ENCODE results near the gene TRPM5. TPM values are rescaled to one million over a fixed set of nuclear protein-coding genes. Genes with fewer than 3 reads are reported as not detected.

TRPM5 gene
- polyA plus RNA-seq, 1 of the 3 experiments (the other 2 are of a cell fraction): not detected

DNA sequence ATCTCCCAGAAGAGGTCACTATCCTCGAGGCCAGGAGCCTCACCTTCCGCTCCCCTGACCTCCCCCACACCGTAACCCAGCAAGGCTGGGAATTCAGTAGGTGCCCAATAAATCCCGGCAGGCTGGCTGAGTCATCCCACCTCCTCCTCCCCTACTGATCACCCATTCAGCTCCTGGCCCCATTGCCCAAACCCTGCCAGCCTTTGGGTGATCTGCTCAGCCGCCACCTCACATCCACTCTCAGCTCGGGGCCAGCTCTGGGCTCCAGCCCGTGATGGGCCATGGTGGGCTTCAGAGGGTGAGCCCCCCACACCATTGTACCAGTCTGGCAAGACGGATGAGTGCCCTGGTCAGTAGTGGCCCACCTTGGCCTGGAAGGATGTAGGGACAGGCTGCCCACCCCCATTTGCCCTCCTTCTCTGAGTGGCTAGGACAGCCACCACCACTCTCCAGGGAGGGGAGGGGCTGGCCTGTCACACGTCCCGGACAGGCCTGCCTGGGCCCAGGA, 8.2 kb downstream of the TRPM5 start (continued):
- no peak for TF ChIP-seq EP300 (IDR thresholded peaks at IDR 0.05; ENCODE audit: borderline replicate concordance in 1 of 2, low read depth in 1 of 2, low read length in 1 of 2)
- TF ChIP-seq TEAD4 (IDR thresholded peaks at IDR 0.05; ENCODE audit: borderline replicate concordance, insufficient read depth): no peak
- TF ChIP-seq GATA2 (CRISPR knock-in tag; IDR thresholded peaks at IDR 0.05): no peak
- TF ChIP-seq RXRA (IDR thresholded peaks at IDR 0.05; ENCODE audit: borderline replicate concordance, low read depth): no peak

DNA sequence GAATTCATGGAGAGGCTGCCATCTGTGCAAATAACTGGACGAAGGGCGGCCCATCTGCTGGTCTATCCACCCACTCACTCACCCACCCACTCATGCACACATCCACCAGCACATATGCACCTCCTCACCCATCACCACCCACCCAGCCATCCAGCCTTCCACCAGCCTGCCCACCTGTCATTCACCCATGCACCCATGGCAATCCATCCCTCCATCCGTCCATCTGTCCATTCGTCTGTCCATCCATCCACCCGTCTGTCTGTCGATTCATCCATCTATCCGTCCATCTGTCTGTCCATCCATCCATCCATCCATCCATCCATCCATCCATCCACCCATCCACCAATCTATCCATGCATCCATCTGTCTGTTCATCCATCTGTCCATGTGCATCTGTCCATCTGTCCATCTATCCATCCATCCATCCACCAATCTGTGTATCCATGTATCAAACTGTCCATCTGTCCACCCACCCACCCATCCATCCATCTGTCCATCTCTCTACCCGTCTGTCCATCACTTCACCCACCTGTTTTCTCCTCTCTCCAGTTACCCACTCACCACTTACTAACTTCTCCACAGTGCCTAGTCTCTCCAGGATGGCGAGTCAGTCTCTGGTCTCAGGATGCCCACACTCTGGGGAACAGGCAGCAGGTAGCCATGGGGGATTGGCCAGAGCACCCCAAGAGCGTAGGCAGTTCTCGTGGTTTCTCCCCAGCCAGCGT, 8.9 kb downstream of the TRPM5 start:
- H3K27ac ChIP-seq (ENCODE audit: low read depth in 2 of 2, low read length in 1 of 2): no peak overlapping the region
- TF ChIP-seq RAD21 (IDR thresholded peaks at IDR 0.05; ENCODE audit: low read length) (no peak), GATA2 (CRISPR knock-in tag; IDR thresholded peaks at IDR 0.05) (no peak), JUND (IDR thresholded peaks at IDR 0.05) (no peak), RCOR1 (IDR thresholded peaks at IDR 0.05; ENCODE audit: low read length) (no peak), ELF1 (IDR thresholded peaks at IDR 0.05) (no peak), SMC3 (IDR thresholded peaks at IDR 0.05; ENCODE audit: low read depth, low read length) (no peak), NFIC (IDR thresholded peaks at IDR 0.05; ENCODE audit: borderline replicate concordance) (no peak), TCF12 (IDR thresholded peaks at IDR 0.05) (no peak), RFX5 (IDR thresholded peaks at IDR 0.05; ENCODE audit: low read length) (no peak), FOSL2 (IDR thresholded peaks at IDR 0.05; ENCODE audit: borderline replicate concordance, low read depth) (no peak), GABPA (IDR thresholded peaks at IDR 0.05; ENCODE audit: low read depth) (no peak), NRF1 (IDR thresholded peaks at IDR 0.05; ENCODE audit: low read depth, low read length) (no peak)
- TF ChIP-seq, protein P1, sequence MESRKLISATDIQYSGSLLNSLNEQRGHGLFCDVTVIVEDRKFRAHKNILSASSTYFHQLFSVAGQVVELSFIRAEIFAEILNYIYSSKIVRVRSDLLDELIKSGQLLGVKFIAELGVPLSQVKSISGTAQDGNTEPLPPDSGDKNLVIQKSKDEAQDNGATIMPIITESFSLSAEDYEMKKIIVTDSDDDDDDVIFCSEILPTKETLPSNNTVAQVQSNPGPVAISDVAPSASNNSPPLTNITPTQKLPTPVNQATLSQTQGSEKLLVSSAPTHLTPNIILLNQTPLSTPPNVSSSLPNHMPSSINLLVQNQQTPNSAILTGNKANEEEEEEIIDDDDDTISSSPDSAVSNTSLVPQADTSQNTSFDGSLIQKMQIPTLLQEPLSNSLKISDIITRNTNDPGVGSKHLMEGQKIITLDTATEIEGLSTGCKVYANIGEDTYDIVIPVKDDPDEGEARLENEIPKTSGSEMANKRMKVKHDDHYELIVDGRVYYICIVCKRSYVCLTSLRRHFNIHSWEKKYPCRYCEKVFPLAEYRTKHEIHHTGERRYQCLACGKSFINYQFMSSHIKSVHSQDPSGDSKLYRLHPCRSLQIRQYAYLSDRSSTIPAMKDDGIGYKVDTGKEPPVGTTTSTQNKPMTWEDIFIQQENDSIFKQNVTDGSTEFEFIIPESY (IDR thresholded peaks at IDR 0.05; ENCODE audit: borderline replicate concordance, low read depth): no peak
- TF ChIP-seq, protein P2, sequence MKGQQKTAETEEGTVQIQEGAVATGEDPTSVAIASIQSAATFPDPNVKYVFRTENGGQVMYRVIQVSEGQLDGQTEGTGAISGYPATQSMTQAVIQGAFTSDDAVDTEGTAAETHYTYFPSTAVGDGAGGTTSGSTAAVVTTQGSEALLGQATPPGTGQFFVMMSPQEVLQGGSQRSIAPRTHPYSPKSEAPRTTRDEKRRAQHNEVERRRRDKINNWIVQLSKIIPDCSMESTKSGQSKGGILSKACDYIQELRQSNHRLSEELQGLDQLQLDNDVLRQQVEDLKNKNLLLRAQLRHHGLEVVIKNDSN (IDR thresholded peaks at IDR 0.05; ENCODE audit: borderline replicate concordance, low read depth): no peak
- TF ChIP-seq, protein P3, sequence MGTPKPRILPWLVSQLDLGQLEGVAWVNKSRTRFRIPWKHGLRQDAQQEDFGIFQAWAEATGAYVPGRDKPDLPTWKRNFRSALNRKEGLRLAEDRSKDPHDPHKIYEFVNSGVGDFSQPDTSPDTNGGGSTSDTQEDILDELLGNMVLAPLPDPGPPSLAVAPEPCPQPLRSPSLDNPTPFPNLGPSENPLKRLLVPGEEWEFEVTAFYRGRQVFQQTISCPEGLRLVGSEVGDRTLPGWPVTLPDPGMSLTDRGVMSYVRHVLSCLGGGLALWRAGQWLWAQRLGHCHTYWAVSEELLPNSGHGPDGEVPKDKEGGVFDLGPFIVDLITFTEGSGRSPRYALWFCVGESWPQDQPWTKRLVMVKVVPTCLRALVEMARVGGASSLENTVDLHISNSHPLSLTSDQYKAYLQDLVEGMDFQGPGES (IDR thresholded peaks at IDR 0.05; ENCODE audit: low read depth, low read length): no peak
- TF ChIP-seq, protein P4, sequence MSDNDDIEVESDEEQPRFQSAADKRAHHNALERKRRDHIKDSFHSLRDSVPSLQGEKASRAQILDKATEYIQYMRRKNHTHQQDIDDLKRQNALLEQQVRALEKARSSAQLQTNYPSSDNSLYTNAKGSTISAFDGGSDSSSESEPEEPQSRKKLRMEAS (IDR thresholded peaks at IDR 0.05; ENCODE audit: low read depth): no peak
- TF ChIP-seq, protein P5, sequence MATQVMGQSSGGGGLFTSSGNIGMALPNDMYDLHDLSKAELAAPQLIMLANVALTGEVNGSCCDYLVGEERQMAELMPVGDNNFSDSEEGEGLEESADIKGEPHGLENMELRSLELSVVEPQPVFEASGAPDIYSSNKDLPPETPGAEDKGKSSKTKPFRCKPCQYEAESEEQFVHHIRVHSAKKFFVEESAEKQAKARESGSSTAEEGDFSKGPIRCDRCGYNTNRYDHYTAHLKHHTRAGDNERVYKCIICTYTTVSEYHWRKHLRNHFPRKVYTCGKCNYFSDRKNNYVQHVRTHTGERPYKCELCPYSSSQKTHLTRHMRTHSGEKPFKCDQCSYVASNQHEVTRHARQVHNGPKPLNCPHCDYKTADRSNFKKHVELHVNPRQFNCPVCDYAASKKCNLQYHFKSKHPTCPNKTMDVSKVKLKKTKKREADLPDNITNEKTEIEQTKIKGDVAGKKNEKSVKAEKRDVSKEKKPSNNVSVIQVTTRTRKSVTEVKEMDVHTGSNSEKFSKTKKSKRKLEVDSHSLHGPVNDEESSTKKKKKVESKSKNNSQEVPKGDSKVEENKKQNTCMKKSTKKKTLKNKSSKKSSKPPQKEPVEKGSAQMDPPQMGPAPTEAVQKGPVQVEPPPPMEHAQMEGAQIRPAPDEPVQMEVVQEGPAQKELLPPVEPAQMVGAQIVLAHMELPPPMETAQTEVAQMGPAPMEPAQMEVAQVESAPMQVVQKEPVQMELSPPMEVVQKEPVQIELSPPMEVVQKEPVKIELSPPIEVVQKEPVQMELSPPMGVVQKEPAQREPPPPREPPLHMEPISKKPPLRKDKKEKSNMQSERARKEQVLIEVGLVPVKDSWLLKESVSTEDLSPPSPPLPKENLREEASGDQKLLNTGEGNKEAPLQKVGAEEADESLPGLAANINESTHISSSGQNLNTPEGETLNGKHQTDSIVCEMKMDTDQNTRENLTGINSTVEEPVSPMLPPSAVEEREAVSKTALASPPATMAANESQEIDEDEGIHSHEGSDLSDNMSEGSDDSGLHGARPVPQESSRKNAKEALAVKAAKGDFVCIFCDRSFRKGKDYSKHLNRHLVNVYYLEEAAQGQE (IDR thresholded peaks at IDR 0.05; ENCODE audit: low read depth, low read length): no peak
- no peaks in the 10 kb centered on the region for H3K4me1 ChIP-seq (ENCODE audit: control insufficient read depth in 1 of 2, insufficient read depth in 2 of 2, low read depth in 1 of 2, low read length in 1 of 2)
- H3K9me3 ChIP-seq: no peaks in the 10 kb centered on the region
- H3K36me3 ChIP-seq (replicated peaks in 1 of 2; ENCODE audit: control insufficient read depth in 1 of 2, insufficient read depth in 2 of 2, low read length in 1 of 2): no peaks in the 10 kb centered on the region
- CTCF ChIA-PET: interaction anchor here (1.1 to 3.3 kb wide), 2 partner anchors 9 to 15 kb away, joined by 3 to 16 read pairs; partner anchors contain the start of gene KCNQ1
- POLR2A ChIA-PET: no interaction called here
- H3K4me2 ChIP-seq: no peak overlapping the region
- H3F3A ChIP-seq (replicated peaks; ENCODE audit: insufficient read depth): no peaks in the 10 kb centered on the region
- H4K20me1 ChIP-seq (ENCODE audit: insufficient read depth): no peaks in the 10 kb centered on the region
- no peaks in the 10 kb centered on the region for H3K27me3 ChIP-seq (ENCODE audit: insufficient read depth)
- no peaks in the 10 kb centered on the region for H3K79me2 ChIP-seq (ENCODE audit: insufficient read depth)
- no peak overlapping the region for H3K4me3 ChIP-seq (ENCODE audit: low read depth in 2 of 2, low read length in 1 of 2)
- H2AFZ ChIP-seq (ENCODE audit: low read depth): no peak overlapping the region
- no peak for DNase-seq
- no peaks in the 10 kb centered on the region for H3K9me2 ChIP-seq
- WGBS (ENCODE audit: low lambda C conversion rate): 37% methylated on average over 9 of the region's 12 CpGs
- no peak overlapping the region for H3K9ac ChIP-seq

All from SK-N-SH (cell line).